PC-3 (cell line): ENCODE data around the gene TYK2.

Experiments used
- EZH2 ChIP-seq: fragments of 300-600 bp; sonication (generic); IDR thresholded peaks from one replicate; pipeline ENCODE4 v1.6.1; 2017; ENCODE audit warnings: antibody characterized with exemption, mild to moderate bottlenecking, low read length; ENCODE audit not compliant: unreplicated experiment
- EZH2phosphoT487 ChIP-seq: fragments of 300-600 bp; sonication (generic); IDR thresholded peaks from 2 replicates; pipeline ENCODE4 v1.6.1; 2018; ENCODE audit warnings: mild to moderate bottlenecking, antibody characterized with exemption, low read length, borderline replicate concordance

GRCh38 chr19:10402441-10403038 is 22.2 kb upstream of the TYK2 start:
- TF ChIP-seq EZH2 (no peak), EZH2phosphoT487 (no peak)
